Epithelial cell of esophagus (primary cell): ENCODE results near the gene TAS2R42.

Experiments used
- DNase-seq: peaks from one replicate; pipeline ENCODE4 v3.0.0; 2010; ENCODE audit warnings: low read depth
- H3K4me3 ChIP-seq: 2 replicates; pipeline ENCODE4 v1.5.1; 2011; ENCODE audit warnings: mild to moderate bottlenecking, low read length, control low read depth
- TF ChIP-seq, protein P1 (sequence below): IDR thresholded peaks from 2 replicates; pipeline ENCODE4 v1.5.1; 2011; ENCODE audit warnings: low read depth, mild to moderate bottlenecking, low read length, control low read depth, inconsistent platforms; ENCODE audit not compliant: insufficient read depth; ENCODE audit errors: missing control alignments

The TAS2R42 gene

DNA sequence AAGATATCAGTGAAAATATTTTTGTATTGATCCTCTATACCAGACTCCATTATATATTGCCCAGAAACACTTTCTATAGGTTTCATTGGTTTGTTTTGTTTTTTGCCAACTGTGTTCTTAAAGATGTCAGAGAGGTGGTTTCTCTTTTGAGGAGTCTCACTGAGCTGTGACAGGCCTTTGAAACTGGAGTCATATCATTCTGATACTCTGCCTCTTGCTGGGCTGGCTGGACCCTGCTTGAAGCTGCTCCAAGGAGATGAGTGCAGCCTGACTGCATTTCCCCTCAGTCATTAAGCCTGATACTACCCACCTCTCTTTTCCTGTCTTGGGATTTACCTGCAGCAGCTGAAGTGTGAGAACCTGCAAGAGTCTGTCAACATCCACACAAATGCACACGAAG, 35.9 kb downstream of the TAS2R42 start:
- DNase-seq, result no peak
- TF ChIP-seq, protein P1, sequence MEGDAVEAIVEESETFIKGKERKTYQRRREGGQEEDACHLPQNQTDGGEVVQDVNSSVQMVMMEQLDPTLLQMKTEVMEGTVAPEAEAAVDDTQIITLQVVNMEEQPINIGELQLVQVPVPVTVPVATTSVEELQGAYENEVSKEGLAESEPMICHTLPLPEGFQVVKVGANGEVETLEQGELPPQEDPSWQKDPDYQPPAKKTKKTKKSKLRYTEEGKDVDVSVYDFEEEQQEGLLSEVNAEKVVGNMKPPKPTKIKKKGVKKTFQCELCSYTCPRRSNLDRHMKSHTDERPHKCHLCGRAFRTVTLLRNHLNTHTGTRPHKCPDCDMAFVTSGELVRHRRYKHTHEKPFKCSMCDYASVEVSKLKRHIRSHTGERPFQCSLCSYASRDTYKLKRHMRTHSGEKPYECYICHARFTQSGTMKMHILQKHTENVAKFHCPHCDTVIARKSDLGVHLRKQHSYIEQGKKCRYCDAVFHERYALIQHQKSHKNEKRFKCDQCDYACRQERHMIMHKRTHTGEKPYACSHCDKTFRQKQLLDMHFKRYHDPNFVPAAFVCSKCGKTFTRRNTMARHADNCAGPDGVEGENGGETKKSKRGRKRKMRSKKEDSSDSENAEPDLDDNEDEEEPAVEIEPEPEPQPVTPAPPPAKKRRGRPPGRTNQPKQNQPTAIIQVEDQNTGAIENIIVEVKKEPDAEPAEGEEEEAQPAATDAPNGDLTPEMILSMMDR, result no peak
- H3K4me3 ChIP-seq, result no peak overlapping the region

DNA sequence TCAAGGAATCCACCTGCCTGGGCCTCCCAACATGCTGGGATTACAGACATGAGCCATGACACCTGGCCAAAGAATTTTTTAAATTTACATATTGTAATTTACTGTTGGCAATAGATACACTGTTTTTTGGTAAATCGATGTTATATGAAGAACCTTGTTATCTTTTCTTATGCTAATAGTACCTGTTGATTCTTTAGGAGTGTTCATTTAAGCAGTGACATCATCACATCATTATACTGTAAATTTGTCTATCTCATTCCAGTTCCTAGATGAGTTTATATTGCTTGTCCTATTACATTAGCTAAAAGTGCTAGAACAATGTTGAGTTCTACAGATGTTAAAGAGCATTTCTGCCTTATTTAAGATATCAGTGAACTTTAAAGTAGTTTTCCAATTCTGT, 39.3 kb downstream of the TAS2R42 start:
- no peak overlapping the region for H3K4me3 ChIP-seq
- DNase-seq, result no peak
- TF ChIP-seq, protein P1, result no peak

DNA sequence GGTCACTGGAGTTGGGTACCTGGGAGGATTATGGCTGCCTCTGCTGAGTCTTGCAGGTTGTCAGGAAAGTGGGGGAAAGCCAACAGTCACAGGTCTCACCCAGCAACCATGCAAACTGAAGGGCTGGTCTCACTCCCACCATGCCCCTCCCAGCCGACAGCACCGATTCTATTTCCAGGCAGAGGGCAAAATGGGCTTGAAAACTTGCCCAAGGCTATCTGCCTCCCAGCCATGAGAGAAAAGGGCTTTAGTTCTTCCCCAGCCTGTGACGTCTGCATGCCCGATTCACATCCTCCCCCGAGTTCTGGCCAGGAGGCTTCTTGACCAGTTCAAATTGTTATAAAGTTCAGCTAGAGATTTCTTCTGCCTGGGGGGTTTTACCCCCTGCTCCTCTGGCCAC, 42.4 kb downstream of the TAS2R42 start:
- no peak for DNase-seq
- H3K4me3 ChIP-seq, result no peak overlapping the region
- TF ChIP-seq, protein P1, result no peak

GRCh38 chr12:11143352-11143751, 43.4 kb downstream of the TAS2R42 start:
- TF ChIP-seq, protein P1, result no peak
- DNase-seq, result no peak
- H3K4me3 ChIP-seq, result no peak overlapping the region

DNA sequence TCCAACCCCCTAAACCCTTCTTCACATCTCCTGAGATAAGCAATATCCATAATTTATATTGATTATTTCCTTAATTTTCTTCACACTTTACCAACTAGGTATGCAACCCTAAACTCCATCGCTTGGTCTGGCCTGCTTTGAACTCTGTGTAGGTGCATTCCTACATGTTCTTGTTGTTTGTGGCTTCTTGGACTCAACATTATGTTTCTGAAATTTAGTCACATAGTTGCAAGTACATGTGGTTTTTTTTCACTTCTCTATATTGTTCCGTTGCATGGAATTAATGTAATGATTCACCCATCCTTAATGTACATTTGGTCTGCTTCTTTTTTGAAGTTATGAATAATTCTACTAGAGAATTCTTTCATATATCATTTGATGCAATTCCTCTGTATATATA, 50.7 kb downstream of the TAS2R42 start:
- TF ChIP-seq, protein P1, result no peak
- DNase-seq, result no peak
- H3K4me3 ChIP-seq, result no peak overlapping the region
